ENCODE measurements around the gene MAP4K4. TPM values are rescaled to one million over a fixed set of nuclear protein-coding genes. Genes with fewer than 3 reads are reported as not detected.
"Not testable (repeated sequence)": the region's sequence is repeated elsewhere in the genome, so short reads cannot be mapped to it uniquely, and the experiment has no call there.

Gene MAP4K4
- total and polyA plus RNA-seq, 8 donors, result 9.7 to 38.7 (median 15.3) TPM

DNA sequence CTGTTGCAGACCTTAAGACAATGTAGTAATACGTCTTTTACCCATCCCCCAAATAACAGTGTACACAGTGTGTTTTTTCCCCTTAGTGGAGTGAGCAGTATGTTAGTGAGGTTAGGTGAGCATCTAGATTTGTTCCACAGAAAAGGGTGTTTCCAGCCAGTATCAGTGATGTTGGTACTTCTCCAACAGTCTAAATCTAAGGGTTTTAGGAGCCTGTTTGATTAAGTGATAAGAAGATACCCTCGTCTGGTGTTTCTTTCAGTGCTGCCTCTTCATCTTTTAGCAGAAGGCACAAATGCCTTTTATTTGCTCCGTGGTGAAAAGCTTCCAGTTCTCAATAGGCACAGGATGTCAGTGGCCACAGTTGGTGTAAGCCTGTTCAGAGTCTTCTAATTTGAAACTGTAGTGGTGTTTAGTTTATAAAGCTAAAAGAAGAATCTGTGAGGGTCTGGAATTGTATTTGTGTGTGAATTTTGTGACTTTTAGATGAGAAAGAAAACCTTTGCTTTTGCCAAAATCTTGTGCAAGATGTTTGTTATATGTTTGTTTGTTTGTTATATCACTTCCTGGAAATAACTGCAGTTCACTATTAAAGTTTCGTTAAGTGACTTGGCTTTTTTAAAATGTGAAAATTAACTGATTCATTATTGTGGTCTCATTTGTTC, 71.2 kb downstream of the MAP4K4 start:
- no peak for FAIRE-seq
- ATAC-seq, result no peak
- Histone ChIP-seq H3K36me3 (no peaks in the 10 kb centered on the region), H3K27me3 (no peaks in the 10 kb centered on the region), H3K9me3 (no peaks in the 10 kb centered on the region), H3K4me1 (peaks cover 14 to 21% (median 14%) of the 10 kb centered on the region in 3 donors), H3K27ac (no peak overlapping the region), H3K4me3 (no peak overlapping the region)
- no peak for TF ChIP-seq CTCF (IDR thresholded peaks at IDR 0.05)
- DNase-seq, result no peak
- 56 to 63% methylated on average over 4 of the region's 4 CpGs for WGBS, 2 donors
- intact Hi-C loops (cut with DNase I), result no loop called here

GRCh38 chr2:101769726-101770125, 72.2 kb downstream of the MAP4K4 start:
- 90 to 91% methylated on average over 3 of the region's 3 CpGs for WGBS, 2 donors
- DNase-seq; H3K27ac ChIP-seq; intact Hi-C loops (cut with DNase I); ATAC-seq; H3K4me3 ChIP-seq; FAIRE-seq; H3K9me3 ChIP-seq; H3K36me3 ChIP-seq; H3K27me3 ChIP-seq: not testable (repeated sequence)
- H3K4me1 ChIP-seq, result peaks cover 14 to 17% (median 14%) of the 10 kb centered on the region in 3 donors

DNA sequence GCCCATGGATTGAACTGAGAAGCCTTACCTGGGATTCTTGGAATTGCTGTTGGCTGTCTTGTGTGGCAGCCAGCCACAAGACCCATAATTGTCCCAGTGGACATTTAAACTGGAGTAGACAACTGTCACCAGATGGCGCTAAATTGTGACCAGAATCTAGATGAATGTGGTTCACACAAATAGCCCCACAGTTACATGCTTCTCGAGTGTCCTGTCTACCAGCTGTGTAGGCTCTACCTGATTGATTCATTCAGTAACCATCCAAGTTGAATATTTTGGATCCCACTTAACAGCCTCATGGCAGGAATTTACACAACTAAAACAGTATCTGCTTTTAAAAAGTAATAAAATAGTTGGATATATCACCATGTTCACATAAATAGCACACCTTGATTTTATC, 73.2 kb downstream of the MAP4K4 start:
- DNase-seq (no peak), ATAC-seq (peak in 3 of 4 donors; percentile 42 to 52 (median 49)), FAIRE-seq (no peak)
- Histone ChIP-seq H3K9me3 (no peaks in the 10 kb centered on the region), H3K4me1 (peaks cover 14 to 21% (median 14%) of the 10 kb centered on the region in 3 donors), H3K27ac (no peak overlapping the region), H3K4me3 (no peak overlapping the region), H3K27me3 (no peaks in the 10 kb centered on the region), H3K36me3 (no peaks in the 10 kb centered on the region)
- 47 to 63% methylated on average over 2 of the region's 2 CpGs for WGBS, 2 donors
- intact Hi-C loops (cut with DNase I), result no loop called here
- no peak for TF ChIP-seq CTCF (IDR thresholded peaks at IDR 0.05)

DNA sequence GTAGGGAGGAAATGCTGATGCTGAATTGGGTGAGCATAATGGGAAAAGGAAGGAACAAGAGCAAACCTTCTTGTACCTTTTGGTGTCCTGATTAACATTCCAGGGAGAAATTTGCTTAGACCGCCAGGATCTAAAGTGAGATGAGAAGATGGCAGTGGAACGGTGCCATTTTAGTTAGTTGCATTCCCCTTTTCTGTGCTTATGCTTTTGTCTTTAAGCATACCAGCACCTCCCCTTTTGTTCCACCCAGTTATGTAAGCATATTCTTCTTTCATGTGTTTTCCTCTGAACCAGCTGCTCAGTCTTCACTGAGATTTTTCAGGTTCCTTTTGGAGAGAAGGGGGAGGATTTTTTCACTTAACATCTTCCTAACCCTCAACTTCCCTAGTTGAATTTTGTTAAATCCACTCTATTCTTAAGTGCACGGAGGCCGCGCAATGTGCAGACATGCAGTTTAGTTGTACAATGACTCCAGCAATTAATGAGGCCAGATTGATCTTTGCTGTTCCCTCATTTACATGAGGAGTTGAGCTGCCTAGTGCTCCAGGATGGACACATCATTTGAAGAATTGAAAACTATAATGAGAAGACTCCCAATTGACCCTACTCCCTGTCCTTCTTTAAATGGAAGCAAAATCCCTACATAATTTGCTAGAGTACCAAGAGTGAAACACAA, 73.9 kb downstream of the MAP4K4 start:
- H3K27ac ChIP-seq, result no peak overlapping the region
- WGBS, 2 donors, result 91 to 95% methylated on average over 5 of the region's 5 CpGs
- ATAC-seq (no peak), FAIRE-seq (no peak), DNase-seq (no peak)
- no peaks in the 10 kb centered on the region for H3K9me3 ChIP-seq
- no peaks in the 10 kb centered on the region for H3K36me3 ChIP-seq
- H3K4me3 ChIP-seq, result no peak overlapping the region
- no peak for TF ChIP-seq CTCF (IDR thresholded peaks at IDR 0.05)
- peaks cover 14 to 20% (median 14%) of the 10 kb centered on the region in 3 donors for H3K4me1 ChIP-seq
- intact Hi-C loops (cut with DNase I), result no loop called here
- H3K27me3 ChIP-seq, result no peaks in the 10 kb centered on the region

DNA sequence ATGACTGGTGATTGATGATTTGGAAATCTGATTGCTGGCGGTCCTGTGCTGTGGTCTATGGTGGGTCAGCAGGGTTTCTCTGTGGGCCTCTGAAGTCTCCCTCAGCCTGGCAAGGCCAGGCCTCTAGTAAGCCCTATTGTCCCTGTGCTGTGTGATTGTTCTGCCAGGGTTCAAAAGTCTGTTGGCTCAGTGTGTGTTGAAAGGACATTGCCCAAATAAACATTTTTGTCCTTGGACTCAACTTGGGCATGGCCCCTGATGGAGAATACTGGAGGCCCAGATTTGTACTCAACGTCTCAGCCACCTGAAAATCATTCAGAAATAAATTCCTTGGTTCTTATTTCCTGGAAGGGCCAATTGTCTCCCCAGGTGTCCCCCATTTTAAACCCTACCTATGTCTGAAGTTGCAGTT, 74.4 kb downstream of the MAP4K4 start:
- H3K4me3 ChIP-seq, result no peak overlapping the region
- TF ChIP-seq CTCF (IDR thresholded peaks at IDR 0.05), result no peak
- intact Hi-C loops (cut with DNase I), result no loop called here
- whole genome bisulfite sequencing, 2 donors, result 66 to 70% methylated on average over 2 of the region's 2 CpGs
- FAIRE-seq (no peak), ATAC-seq (peak in 1 of 4 donors; percentile 28), DNase-seq (no peak)
- no peaks in the 10 kb centered on the region for H3K27me3 ChIP-seq
- H3K36me3 ChIP-seq, result no peaks in the 10 kb centered on the region
- no peaks in the 10 kb centered on the region for H3K9me3 ChIP-seq
- H3K27ac ChIP-seq, result no peak overlapping the region
- peaks cover 9 to 15% (median 14%) of the 10 kb centered on the region in 3 donors for H3K4me1 ChIP-seq

Data from pancreas (tissue), 10 donors.